OCI-LY3 (cell line): Measurements from ENCODE around the gene LRRC4B.

Source experiments
- EZH2phosphoT487 ChIP-seq: fragments of 200-600 bp; shearing (Covaris generic); IDR thresholded peaks from 2 replicates; pipeline ENCODE4 v1.6.1; 2018; ENCODE audit warnings: antibody characterized with exemption, mixed run types, low read depth
- TF ChIP-seq, protein P1 (sequence below): fragments of 200-600, 300-600 bp; sonication (generic); IDR thresholded peaks from 2 replicates; pipeline ENCODE4 v1.5.1; 2014; ENCODE audit warnings: antibody characterized with exemption, low read length, low read depth

DNA sequence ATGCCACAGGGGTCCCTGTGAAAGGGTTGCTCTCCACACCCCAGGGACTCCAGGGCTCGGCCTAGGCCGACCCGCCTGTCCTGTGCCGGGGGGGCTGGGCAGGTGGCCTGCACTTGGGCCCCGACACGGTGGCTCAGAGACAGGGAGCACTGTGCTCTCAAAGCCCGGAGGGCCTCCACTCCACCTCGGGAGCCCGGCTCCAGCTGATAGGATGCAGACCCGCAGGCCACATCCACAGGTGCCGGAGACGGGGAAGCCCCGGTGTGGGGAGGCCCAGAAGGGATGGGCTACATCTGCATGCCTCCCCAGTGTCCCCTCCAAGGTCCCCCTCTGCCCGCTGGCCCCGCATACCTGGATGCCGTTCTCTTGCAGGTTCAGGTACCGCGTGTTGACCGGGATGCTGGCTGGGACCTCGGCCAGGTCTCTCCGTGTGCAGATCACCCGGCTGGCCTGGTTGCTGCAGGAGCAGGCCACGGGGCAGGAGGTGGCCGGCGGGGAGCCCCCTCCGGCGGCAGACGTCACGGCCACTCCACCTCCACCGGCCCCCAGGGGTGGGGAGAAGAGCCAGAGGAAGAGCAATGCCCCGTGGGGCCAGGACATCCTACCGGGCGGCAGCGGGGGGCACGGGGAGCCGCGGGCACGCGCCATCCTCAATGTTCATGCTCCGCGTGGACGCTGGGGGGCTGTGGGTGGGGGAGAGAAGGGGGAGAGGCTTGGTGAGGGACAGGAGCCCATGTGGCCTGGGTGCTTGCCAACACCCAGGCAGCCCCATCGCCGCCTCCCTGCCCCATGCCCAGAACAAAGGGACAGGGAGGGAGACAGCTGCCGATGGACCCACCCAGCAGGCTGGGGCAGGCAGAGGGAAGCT is 19.8 kb downstream of the LRRC4B start:
- TF ChIP-seq, protein P1, sequence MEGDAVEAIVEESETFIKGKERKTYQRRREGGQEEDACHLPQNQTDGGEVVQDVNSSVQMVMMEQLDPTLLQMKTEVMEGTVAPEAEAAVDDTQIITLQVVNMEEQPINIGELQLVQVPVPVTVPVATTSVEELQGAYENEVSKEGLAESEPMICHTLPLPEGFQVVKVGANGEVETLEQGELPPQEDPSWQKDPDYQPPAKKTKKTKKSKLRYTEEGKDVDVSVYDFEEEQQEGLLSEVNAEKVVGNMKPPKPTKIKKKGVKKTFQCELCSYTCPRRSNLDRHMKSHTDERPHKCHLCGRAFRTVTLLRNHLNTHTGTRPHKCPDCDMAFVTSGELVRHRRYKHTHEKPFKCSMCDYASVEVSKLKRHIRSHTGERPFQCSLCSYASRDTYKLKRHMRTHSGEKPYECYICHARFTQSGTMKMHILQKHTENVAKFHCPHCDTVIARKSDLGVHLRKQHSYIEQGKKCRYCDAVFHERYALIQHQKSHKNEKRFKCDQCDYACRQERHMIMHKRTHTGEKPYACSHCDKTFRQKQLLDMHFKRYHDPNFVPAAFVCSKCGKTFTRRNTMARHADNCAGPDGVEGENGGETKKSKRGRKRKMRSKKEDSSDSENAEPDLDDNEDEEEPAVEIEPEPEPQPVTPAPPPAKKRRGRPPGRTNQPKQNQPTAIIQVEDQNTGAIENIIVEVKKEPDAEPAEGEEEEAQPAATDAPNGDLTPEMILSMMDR: no peak
- no peak for TF ChIP-seq EZH2phosphoT487
